ACHN (cell line): ENCODE results near the gene CDH13.

Experiments used
- DNase-seq: peaks from one replicate; pipeline ENCODE4 v3.0.0-alpha.2; 2015
- in situ Hi-C: cut with HindIII; loops from 2 replicates; pipeline ENCODE4 v1.10.0; 2017; ENCODE audit warnings: low sequenced_read_pairs, low pct_ligation_motif_present, low pct_unique_long_range_greater_than_20kb

The CDH13 gene

GRCh38 chr16:83661656-83662055 is 1034.9 kb downstream of the CDH13 start:
- in situ Hi-C loops: no loop called here
- no peak for DNase-seq

GRCh38 chr16:83666449-83666848 is 1039.7 kb downstream of the CDH13 start:
- in situ Hi-C loops: no loop called here

DNA sequence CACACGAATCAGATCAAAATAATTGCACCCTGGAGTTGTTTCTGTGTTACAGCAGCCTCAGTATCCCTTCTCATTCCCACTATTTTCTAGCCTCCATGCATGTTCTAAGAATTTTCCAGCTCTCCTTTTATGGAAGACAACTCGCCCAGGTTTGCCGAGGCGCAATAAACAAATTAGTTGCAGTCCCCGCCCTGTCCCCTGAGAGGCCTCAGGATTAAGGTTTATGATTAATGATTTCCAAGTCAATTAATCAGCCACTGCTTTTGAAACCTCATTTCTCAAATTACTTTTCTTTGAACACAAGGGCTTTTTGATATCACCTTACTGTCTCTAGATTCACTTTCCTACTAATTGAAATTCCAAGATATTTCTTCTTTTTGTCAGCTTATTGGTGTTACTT is 1042.7 kb downstream of the CDH13 start:
- in situ Hi-C loops: no loop called here
- no peak for DNase-seq

More at GRCh38 chr16:83666449-83666848, 1039.7 kb downstream of the CDH13 start:
- no peak for DNase-seq

DNA sequence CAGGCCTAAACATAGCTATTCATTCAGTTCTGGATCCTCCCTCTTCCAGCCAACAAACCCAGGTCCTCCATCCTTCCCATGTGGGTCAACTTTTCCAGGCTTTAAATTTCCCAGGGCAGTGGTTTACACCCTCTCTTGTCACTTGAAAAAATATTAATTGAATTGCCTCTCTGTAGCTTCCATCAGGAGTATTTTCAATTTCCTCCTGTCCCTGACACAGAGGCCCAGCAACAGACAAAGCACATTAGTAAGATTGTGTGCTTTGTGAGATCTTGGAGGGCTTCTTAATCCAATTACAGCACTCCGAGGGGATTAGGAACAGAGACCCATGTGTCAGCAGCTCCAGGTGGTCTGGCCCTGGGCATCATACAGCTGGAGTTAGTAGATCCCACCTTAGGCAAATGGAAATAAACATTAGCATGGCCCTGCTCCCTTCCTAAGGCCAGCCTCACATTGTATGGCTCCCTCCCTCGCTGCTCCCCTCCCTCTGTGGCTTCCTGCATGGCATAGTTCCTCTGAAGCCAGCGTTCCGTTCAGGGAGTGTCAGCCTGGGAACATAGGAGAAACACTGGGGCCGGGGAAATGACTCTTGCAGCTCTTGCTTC is 1048.3 kb downstream of the CDH13 start:
- DNase-seq: no peak
- in situ Hi-C loops: no loop called here

GRCh38 chr16:83676086-83676485 is 1049.3 kb downstream of the CDH13 start:
- in situ Hi-C loops: no loop called here
- DNase-seq: no peak

- no peak for DNase-seq
- in situ Hi-C loops: no loop called here
These were observed 1054.2 kb downstream of the CDH13 start for GRCh38 chr16:83680980-83681379.

- no peak for DNase-seq
- in situ Hi-C loops: no loop called here
These were observed 1054.7 kb downstream of the CDH13 start for GRCh38 chr16:83681381-83681956.

- no peak for DNase-seq
These were observed 1055.5 kb downstream of the CDH13 start for GRCh38 chr16:83682116-83682867.

DNA sequence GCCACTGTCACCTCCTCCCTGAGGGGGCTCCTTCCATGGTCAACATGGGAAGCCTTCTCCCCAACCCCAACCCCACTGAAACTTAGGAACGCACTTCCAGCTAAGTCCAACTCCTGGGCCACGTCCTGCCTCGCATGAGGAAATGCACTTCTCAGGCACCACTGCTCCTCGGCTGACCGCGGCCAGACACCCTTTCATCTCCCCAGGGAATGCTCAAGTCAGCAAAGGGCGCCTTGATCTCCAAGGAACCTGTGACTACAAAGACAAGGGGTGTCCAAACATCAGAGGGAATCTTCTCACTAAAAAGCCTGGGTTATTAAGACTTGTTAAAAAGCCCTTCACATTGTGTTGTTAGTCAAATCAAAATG is 1056.1 kb downstream of the CDH13 start:
- in situ Hi-C loops: no loop called here
- no peak for DNase-seq

More at GRCh38 chr16:83682116-83682867, 1055.5 kb downstream of the CDH13 start:
- in situ Hi-C loops: no loop called here

DNA sequence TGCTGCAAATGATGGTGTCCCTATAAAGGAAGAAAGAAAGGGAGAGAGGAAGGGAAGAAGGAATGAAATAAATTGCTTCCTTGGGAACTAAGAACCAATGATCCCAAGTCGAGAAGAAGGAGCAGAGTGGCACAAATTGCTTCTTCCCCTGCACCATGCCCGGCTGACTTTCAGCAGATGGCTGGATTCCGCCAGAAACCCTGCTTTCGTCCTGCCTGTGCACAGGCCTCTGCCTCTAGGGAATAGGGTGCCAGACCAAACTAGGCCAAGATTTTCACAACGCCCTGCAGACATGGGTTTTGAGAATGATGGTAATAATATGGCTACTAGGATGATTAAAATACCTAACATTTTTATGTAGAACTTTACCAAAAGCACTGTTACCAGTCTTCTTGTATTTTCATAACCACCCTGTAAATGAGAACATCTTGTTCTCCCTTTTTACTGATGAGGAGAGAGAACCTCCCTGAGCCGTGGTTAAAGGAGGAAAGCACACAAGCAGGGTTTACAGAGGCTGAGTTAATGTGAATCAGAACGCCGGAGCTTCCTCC is 1058.9 kb downstream of the CDH13 start:
- in situ Hi-C loops: no loop called here
- no peak for DNase-seq

DNA sequence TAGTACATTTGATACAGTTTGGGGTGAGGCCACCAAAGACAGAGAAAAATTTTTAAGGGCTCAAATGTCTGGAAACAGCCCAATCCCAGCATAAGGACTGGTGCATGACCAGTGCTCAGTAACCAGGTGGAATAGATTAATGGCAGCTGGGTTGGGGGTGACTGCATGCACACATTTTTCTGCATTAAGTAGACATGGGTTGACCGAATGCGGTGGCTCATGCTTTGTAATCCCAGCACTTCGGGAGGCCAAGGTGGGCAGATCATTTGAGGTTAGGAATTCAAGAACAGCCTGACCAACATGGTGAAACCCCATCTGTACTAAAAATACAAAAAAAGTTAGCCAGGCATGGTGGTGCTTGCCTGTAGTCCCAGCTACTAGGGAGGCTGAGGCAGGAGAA is 1060.0 kb downstream of the CDH13 start:
- no peak for DNase-seq
- in situ Hi-C loops: no loop called here

DNA sequence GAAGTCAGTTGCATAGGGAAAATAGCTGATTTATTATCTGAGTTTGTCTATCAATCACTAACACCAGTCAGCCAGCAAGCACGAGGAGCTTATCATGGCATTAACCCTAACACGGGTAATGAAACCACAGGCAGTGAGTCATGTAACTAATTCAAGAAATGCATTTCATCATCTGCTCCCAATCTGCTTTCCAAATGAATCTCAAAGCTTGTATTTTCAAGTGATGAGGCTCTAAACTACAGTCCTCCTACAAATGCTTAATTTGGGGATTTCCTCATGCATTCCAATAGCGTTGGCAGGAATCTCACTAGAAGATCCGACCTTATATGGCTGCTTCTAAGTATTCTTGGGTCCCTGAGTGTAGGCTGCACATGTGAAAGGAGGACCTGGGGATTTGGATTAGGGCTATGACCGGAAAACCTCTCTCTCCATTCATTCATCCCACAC is 1062.6 kb downstream of the CDH13 start:
- in situ Hi-C loops: no loop called here
- peak; percentile 93 for DNase-seq

- no peak for DNase-seq
- in situ Hi-C loops: no loop called here
These were observed 1065.5 kb downstream of the CDH13 start for GRCh38 chr16:83692224-83692623.

- in situ Hi-C loops: no loop called here
- DNase-seq: no peak
These were observed 1072.2 kb downstream of the CDH13 start for GRCh38 chr16:83698964-83699363.

GRCh38 chr16:83699817-83700216 is 1073.0 kb downstream of the CDH13 start:
- in situ Hi-C loops: no loop called here
- DNase-seq: no peak

DNA sequence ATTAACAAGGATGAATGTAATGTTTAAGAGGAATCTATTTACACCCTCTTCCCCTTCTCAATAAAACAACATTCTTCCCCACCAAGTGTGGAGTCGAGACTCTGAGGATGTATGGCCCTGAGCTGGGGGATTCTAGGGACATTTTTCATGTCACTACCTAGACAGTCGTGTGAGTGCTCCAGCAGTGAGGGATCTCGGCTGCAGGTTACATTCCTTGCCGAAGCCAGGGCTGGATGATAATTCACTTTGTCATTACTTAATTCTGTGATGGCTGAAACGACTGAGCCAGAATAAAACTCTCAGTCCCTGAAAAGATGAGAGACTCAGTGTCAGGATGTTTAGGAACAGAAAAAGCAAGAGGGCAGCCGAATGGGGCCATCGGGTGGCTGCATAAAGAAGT is 1074.1 kb downstream of the CDH13 start:
- in situ Hi-C loops: no loop called here
- no peak for DNase-seq

GRCh38 chr16:83701494-83701893 is 1074.7 kb downstream of the CDH13 start:
- peak; percentile 83 for DNase-seq
- in situ Hi-C loops: no loop called here

GRCh38 chr16:83704656-83705055 is 1077.9 kb downstream of the CDH13 start:
- DNase-seq: peak; percentile 47
- in situ Hi-C loops: no loop called here

DNA sequence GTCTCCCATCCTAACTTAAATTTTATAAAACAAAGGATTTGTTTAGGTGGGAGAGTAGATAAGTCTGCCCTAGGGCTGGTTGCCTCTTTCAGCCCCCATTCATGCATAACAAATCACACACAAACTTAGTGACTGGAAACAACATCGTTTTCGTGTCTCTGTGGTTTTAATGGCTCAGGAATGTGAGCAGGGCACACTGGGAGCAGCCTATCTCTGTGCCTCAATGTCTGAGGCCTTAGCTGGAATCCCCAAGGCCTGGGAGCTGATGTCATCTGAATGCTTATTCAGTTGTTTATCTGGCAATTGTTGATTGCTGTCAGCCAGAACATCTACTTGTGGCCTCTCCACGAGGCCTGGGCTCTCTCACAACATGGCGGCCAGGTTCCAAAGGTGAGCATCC is 1079.1 kb downstream of the CDH13 start:
- in situ Hi-C loops: no loop called here
- DNase-seq: peak; percentile 87

GRCh38 chr16:83706394-83706793 is 1079.6 kb downstream of the CDH13 start:
- DNase-seq: peak; percentile 96
- in situ Hi-C loops: no loop called here
